ENCODE results near the gene ZNF148.

The ZNF148 gene

GRCh38 chr3:125375950-125376679 lies 990 bp upstream of the ZNF148 start:
- peak; percentile 85 for DNase-seq (ENCODE audit: low read depth)
- TF ChIP-seq CTCF (IDR thresholded peaks at IDR 0.05; ENCODE audit: insufficient read depth, low read depth, low read length, missing control alignments) = no peak
- peak overlapping the region; percentile 89 for H3K4me3 ChIP-seq (ENCODE audit: low read length)

- peak overlapping the region; percentile 89 for H3K4me3 ChIP-seq (ENCODE audit: low read length)
- no peak for TF ChIP-seq CTCF (IDR thresholded peaks at IDR 0.05; ENCODE audit: insufficient read depth, low read depth, low read length, missing control alignments)
- DNase-seq (ENCODE audit: low read depth) = peak; percentile 36
These were observed 577 bp downstream of the ZNF148 start for GRCh38 chr3:125374501-125374995.

- TF ChIP-seq CTCF (IDR thresholded peaks at IDR 0.05; ENCODE audit: insufficient read depth, low read depth, low read length, missing control alignments) = no peak
- H3K4me3 ChIP-seq (ENCODE audit: low read length) = no peak overlapping the region
- no peak for DNase-seq (ENCODE audit: low read depth)
These were observed 7.5 kb downstream of the ZNF148 start for GRCh38 chr3:125367403-125368230.

- no peak for TF ChIP-seq CTCF (IDR thresholded peaks at IDR 0.05; ENCODE audit: insufficient read depth, low read depth, low read length, missing control alignments)
- DNase-seq (ENCODE audit: low read depth) = no peak
- H3K4me3 ChIP-seq (ENCODE audit: low read length) = no peak overlapping the region
These were observed 9.0 kb downstream of the ZNF148 start for GRCh38 chr3:125366132-125366531.

- no peak for DNase-seq (ENCODE audit: low read depth)
- no peak overlapping the region for H3K4me3 ChIP-seq (ENCODE audit: low read length)
- no peak for TF ChIP-seq CTCF (IDR thresholded peaks at IDR 0.05; ENCODE audit: insufficient read depth, low read depth, low read length, missing control alignments)
These were observed 15.4 kb downstream of the ZNF148 start for GRCh38 chr3:125359700-125360099.

- no peak for DNase-seq (ENCODE audit: low read depth)
- TF ChIP-seq CTCF (IDR thresholded peaks at IDR 0.05; ENCODE audit: insufficient read depth, low read depth, low read length, missing control alignments) = no peak
- no peak overlapping the region for H3K4me3 ChIP-seq (ENCODE audit: low read length)
These were observed 16.2 kb downstream of the ZNF148 start for GRCh38 chr3:125358923-125359322.
